H1 (cell line): ENCODE measurements around the gene PAAF1. TPM values are rescaled to one million over a fixed set of nuclear protein-coding genes. Genes with fewer than 3 reads are reported as not detected.

ENCODE experiments used
- CTCF ChIA-PET: fragments of 300-600 bp; sonication (Branson Sonifier 250); formaldehyde crosslinking; loops from one replicate; lab custom pipeline; 2021; ENCODE audit not compliant: partially characterized antibody; lab: Charles Lee
- POLR2A ChIA-PET: fragments of 300-600 bp; sonication (Branson Sonifier 250); formaldehyde crosslinking; loops from one replicate; lab custom pipeline; 2021; ENCODE audit warnings: inconsistent platforms; ENCODE audit not compliant: partially characterized antibody; lab: Charles Lee
- DNase-seq, 2 experiments: peaks; one replicate each; pipeline versions ENCODE4 v3.0.0 to v3.0.0-alpha.2; 2010 to 2022; ENCODE audit warnings: low spot score in 2 of 2, low read depth in 1 of 2, mixed read lengths in 1 of 2
- FAIRE-seq: peaks from 2 replicates; lab custom pipeline; 2011; peaks lifted over from hg19 to GRCh38; lab: Jason Lieb, UNC
- H2AFZ ChIP-seq: 2 replicates; pipeline ENCODE4 v1.8.1; 2012; ENCODE audit warnings: low read length, inconsistent platforms
- H2AK5ac ChIP-seq: 2 replicates; pipeline ENCODE4 v1.6.1; 2013; ENCODE audit warnings: low read depth, low read length
- H2BK120ac ChIP-seq: replicated peaks from 2 replicates; pipeline ENCODE3; 2013; ENCODE audit warnings: low read depth, low read length, inconsistent platforms
- H2BK12ac ChIP-seq: 2 replicates; pipeline ENCODE4 v1.6.1; 2013; ENCODE audit warnings: low read depth, low read length
- H2BK15ac ChIP-seq: 2 replicates; pipeline ENCODE4 v1.6.1; 2013; ENCODE audit warnings: low read length
- H2BK20ac ChIP-seq: 2 replicates; pipeline ENCODE4 v1.6.1; 2013; ENCODE audit warnings: low read length
- H2BK5ac ChIP-seq: 2 replicates; pipeline ENCODE4 v1.6.1; 2013; ENCODE audit warnings: low read depth, low read length
- H3K14ac ChIP-seq: 2 replicates; pipeline ENCODE4 v1.6.1; 2013; ENCODE audit warnings: inconsistent platforms; ENCODE audit not compliant: insufficient read length
- H3K18ac ChIP-seq: 2 replicates; pipeline ENCODE4 v1.6.1; 2013; ENCODE audit warnings: low read length; ENCODE audit errors: extremely low read depth
- H3K23ac ChIP-seq: 2 replicates; pipeline ENCODE4 v1.6.1; 2013; ENCODE audit warnings: inconsistent platforms; ENCODE audit not compliant: insufficient read length
- H3K23me2 ChIP-seq: 2 replicates; pipeline ENCODE4 v1.6.1; 2013; ENCODE audit warnings: low read depth, low read length
- H3K27ac ChIP-seq: 2 replicates; pipeline ENCODE4 v1.6.1; 2011; ENCODE audit warnings: low read depth, low read length, inconsistent platforms
- H3K27me3 ChIP-seq, 4 experiments: replicated peaks in 1 of 4; 1 replicate in 1 of 4; 2 replicates in 3 of 4; pipeline versions ENCODE4 v1.6.1 to v1.8.1; 2011 to 2013; ENCODE audit warnings: low read length in 3 of 4, mild to moderate bottlenecking in 3 of 4, inconsistent platforms in 2 of 4, mixed read lengths in 2 of 4, moderate library complexity in 1 of 4; ENCODE audit not compliant: control insufficient read depth in 3 of 4, insufficient read depth in 3 of 4; ENCODE audit errors: extremely low read depth in 1 of 4
- H3K36me3 ChIP-seq, 4 experiments: 2 replicates each; pipeline versions ENCODE4 v1.6.1 to v1.8.1; 2011 to 2013; ENCODE audit warnings: mild to moderate bottlenecking in 4 of 4, low read length in 3 of 4, moderate library complexity in 2 of 4, control low read depth in 1 of 4, inconsistent platforms in 1 of 4; ENCODE audit not compliant: insufficient read depth in 4 of 4, control insufficient read depth in 2 of 4
- H3K4ac ChIP-seq: replicated peaks from 2 replicates; pipeline ENCODE3; 2013; ENCODE audit warnings: low read length, low read depth, mixed read lengths, inconsistent platforms; ENCODE audit not compliant: insufficient read length
- H3K4me1 ChIP-seq, 4 experiments: replicated peaks in 1 of 4; 1 replicate in 1 of 4; 2 replicates in 3 of 4; pipeline versions ENCODE4 v1.6.1 to v1.8.1; 2011 to 2013; ENCODE audit warnings: low read length in 3 of 4, inconsistent platforms in 2 of 4, mixed read lengths in 1 of 4; ENCODE audit not compliant: insufficient read depth in 4 of 4, control insufficient read depth in 3 of 4
- H3K4me2 ChIP-seq, 2 experiments: 2 replicates each; pipeline versions ENCODE4 v1.6.1 to v1.8.1; 2011 to 2013; ENCODE audit warnings: low read depth in 2 of 2, low read length in 2 of 2, control low read depth in 1 of 2, inconsistent platforms in 1 of 2, mild to moderate bottlenecking in 1 of 2; ENCODE audit not compliant: insufficient read depth in 1 of 2
- H3K4me3 ChIP-seq, 4 experiments: fragments of 200-600, 300-600 bp in 1 of 4; sonication (generic), shearing (Covaris generic), sonication (Bioruptor Twin) in 1 of 4; 2 replicates each; pipeline versions ENCODE4 v1.5.1 to v1.8.1; 2011 to 2016; ENCODE audit warnings: low read length in 4 of 4, low read depth in 3 of 4, control low read depth in 2 of 4, inconsistent platforms in 2 of 4, mild to moderate bottlenecking in 2 of 4, mixed read lengths in 1 of 4, moderate library complexity in 1 of 4; ENCODE audit not compliant: insufficient read depth in 2 of 4; ENCODE audit errors: extremely low read depth in 1 of 4
- H3K56ac ChIP-seq: replicated peaks from 2 replicates; pipeline ENCODE3; 2013; ENCODE audit warnings: low read depth, mild to moderate bottlenecking, mixed read lengths, low read length, inconsistent platforms; ENCODE audit not compliant: insufficient read length
- H3K79me1 ChIP-seq: 2 replicates; pipeline ENCODE4 v1.6.1; 2013; ENCODE audit warnings: low read depth, low read length, control low read depth
- H3K79me2 ChIP-seq, 2 experiments: 2 replicates each; pipeline versions ENCODE4 v1.6.1 to v1.8.1; 2012 to 2013; ENCODE audit warnings: low read length in 2 of 2, mild to moderate bottlenecking in 2 of 2, inconsistent platforms in 1 of 2; ENCODE audit not compliant: insufficient read depth in 2 of 2, control insufficient read depth in 1 of 2
- H3K9ac ChIP-seq, 4 experiments: replicated peaks in 1 of 4; 1 replicate in 1 of 4; 2 replicates in 3 of 4; pipeline versions ENCODE4 v1.6.1 to v1.8.1; 2011 to 2013; ENCODE audit warnings: low read depth in 3 of 4, low read length in 3 of 4, control low read depth in 2 of 4, mild to moderate bottlenecking in 2 of 4, moderate library complexity in 2 of 4, inconsistent platforms in 1 of 4; ENCODE audit errors: extremely low read depth in 1 of 4
- H3K9me3 ChIP-seq, 2 experiments: 2 replicates each; pipeline versions ENCODE4 v1.6.1 to v1.8.1; 2012 to 2013; ENCODE audit warnings: mild to moderate bottlenecking in 2 of 2, moderate library complexity in 2 of 2, control low read depth in 1 of 2, inconsistent platforms in 1 of 2, low read depth in 1 of 2, low read length in 1 of 2, mixed read lengths in 1 of 2; ENCODE audit not compliant: insufficient read depth in 2 of 2
- H4K20me1 ChIP-seq, 2 experiments: replicated peaks in 1 of 2; 2 replicates each; pipeline versions ENCODE3 to v1.8.1; 2011 to 2013; ENCODE audit warnings: inconsistent platforms in 2 of 2, low read length in 2 of 2, mild to moderate bottlenecking in 1 of 2; ENCODE audit not compliant: insufficient read depth in 2 of 2, control insufficient read depth in 1 of 2
- H4K5ac ChIP-seq: 2 replicates; pipeline ENCODE4 v1.6.1; 2013; ENCODE audit warnings: low read length, low read depth, mixed read lengths, inconsistent platforms; ENCODE audit not compliant: insufficient read length
- H4K8ac ChIP-seq: 2 replicates; pipeline ENCODE4 v1.8.0; 2013; ENCODE audit warnings: mild to moderate bottlenecking, moderate library complexity, low read length, inconsistent platforms; ENCODE audit not compliant: insufficient read depth; ENCODE audit errors: extremely low read depth
- H4K91ac ChIP-seq: replicated peaks from 2 replicates; pipeline ENCODE3; 2013; ENCODE audit warnings: low read length, mixed read lengths, inconsistent platforms; ENCODE audit not compliant: insufficient read length
- GABPA ChIP-seq: IDR thresholded peaks from 2 replicates; pipeline ENCODE4 v1.6.1; 2011; ENCODE audit warnings: mild to moderate bottlenecking, low read length, moderate library complexity, borderline replicate concordance; ENCODE audit not compliant: insufficient read depth
- WGBS, 2 experiments: shearing (Covaris generic) in 1 of 2; methylation state at CpG; one replicate each; pipeline versions ENCODE4 v1.1.6 to v1.1.7; 2013 to 2015; ENCODE audit warnings: low lambda C conversion rate in 2 of 2, mixed read lengths in 2 of 2, inconsistent platforms in 1 of 2, low coverage in 1 of 2, missing lambda C conversion rate in 1 of 2; ENCODE audit not compliant: insufficient replicate concordance in 2 of 2, insufficient coverage in 1 of 2, insufficient read length in 1 of 2; ENCODE audit errors: extremely low coverage in 1 of 2, missing lambda C conversion rate in 1 of 2; 5-methylcytosine and 5-hydroxymethylcytosine counted together
- polyA plus RNA-seq, 7 experiments: library from polyadenylated mRNA; depleted of rRNA in 3 of 7; stranded (reverse) in 5 of 7; unstranded in 2 of 7; fragments of >200 nt in 5 of 7; fragments of 200-250 nt in 2 of 7; gene quantifications; 1 replicate in 5 of 7; 2 replicates in 1 of 7; 4 replicates in 1 of 7; pipeline versions ENCODE4 v1.2.1 to v1.2.3, GENCODE V29; 2011 to 2013; ENCODE audit warnings: missing spikeins in 2 of 7, mixed read lengths in 2 of 7
- total RNA-seq: library from RNA; stranded (reverse); fragmentation: NEBNext Ultra II Directional; extraction: Animal tissue kit (Norgen Biotek cat#: 25700); gene quantifications from 2 replicates; pipeline ENCODE4 v1.2.1, GENCODE V29; 2021

PAAF1 gene
- total and polyA plus RNA-seq, 2 of the 8 experiments (the other 6 are each of a cell fraction or from before 2014, with no cell fraction given): 24.4 to 28.8 TPM

DNA sequence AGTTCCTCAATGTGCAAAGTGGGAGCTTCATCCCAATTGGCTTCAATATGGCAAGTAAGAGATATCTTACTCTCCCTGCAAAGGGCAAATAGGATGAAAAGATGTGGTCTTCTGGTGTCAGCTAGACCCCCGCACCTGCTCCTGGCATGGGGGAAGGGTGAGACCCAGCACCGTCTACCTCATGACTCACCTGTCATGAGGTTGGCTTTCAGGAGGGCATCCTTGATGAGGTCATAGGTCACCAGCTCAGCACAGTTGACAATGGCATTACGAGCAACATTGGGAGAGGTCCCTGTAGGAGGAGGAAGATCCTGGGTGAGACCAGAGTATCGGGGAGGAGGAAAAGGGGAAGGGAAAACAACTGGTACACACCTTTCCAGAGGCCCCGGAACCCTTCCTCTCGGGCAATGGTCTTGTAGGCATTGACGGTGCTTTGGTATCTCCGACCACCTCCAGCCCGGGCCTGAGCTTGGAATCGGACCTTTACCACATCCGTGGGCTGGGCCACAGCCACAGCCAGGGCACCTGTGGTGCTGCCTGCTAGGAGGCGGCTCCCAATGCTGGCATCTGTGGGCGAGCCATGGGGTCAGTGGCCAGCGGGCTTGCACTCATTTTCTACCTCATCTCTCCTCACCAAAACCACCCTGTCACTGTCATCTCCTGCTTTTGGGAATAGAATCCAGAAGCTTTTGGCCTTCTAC is 99.8 kb downstream of the PAAF1 start:
- H3K9ac ChIP-seq: no peak overlapping the region
- CTCF ChIA-PET: interaction anchor here (0.9 kb wide), 1 partner anchor 12 kb away, joined by 4 read pairs; no protein-coding TSS in a partner anchor
- peaks cover 20 to 67% (median 37%) of the 10 kb centered on the region in 4 experiments for H3K36me3 ChIP-seq
- H4K5ac ChIP-seq: no peak overlapping the region
- DNase-seq: no peak
- no peak overlapping the region for H3K56ac ChIP-seq
- H3K4me1 ChIP-seq: peaks cover 6 to 11% (median 8%) of the 10 kb centered on the region in 4 experiments; a peak in 6 of 7 replicates
- no peak overlapping the region for H3K14ac ChIP-seq
- H3K27me3 ChIP-seq: no peaks in the 10 kb centered on the region
- H3K4me3 ChIP-seq: no peak overlapping the region
- no peak overlapping the region for H3K27ac ChIP-seq
- no peak overlapping the region for H2BK15ac ChIP-seq
- TF ChIP-seq GABPA: no peak
- H4K91ac ChIP-seq: no peak overlapping the region
- no peak overlapping the region for H3K23ac ChIP-seq
- no peak overlapping the region for H2BK20ac ChIP-seq
- H2AFZ ChIP-seq: no peak overlapping the region
- peaks cover 2% of the 10 kb centered on the region; the same call in 1 of the 2 replicates for H3K79me1 ChIP-seq
- POLR2A ChIA-PET: interaction anchor here (0.9 to 2.2 kb wide), 3 partner anchors 10 to 31 kb away, joined by 3 to 11 read pairs (median 3); no protein-coding TSS in a partner anchor
- no peak for FAIRE-seq
- H3K4ac ChIP-seq: no peak overlapping the region
- no peak overlapping the region for H2AK5ac ChIP-seq
- WGBS, 2 experiments: 93% methylated on average over 14 of the region's 14 CpGs; no CpG with 5 or more reads in 1 of the 2 experiments
- H3K23me2 ChIP-seq: no peaks in the 10 kb centered on the region
- H3K4me2 ChIP-seq: no peak overlapping the region
- H4K8ac ChIP-seq: no peak overlapping the region
- H2BK12ac ChIP-seq: no peak overlapping the region
- peaks cover 0 to 9% of the 10 kb centered on the region in 2 experiments for H4K20me1 ChIP-seq
- H2BK120ac ChIP-seq: no peak overlapping the region
- H3K9me3 ChIP-seq: no peaks in the 10 kb centered on the region
- H3K18ac ChIP-seq: no peak overlapping the region
- no peak overlapping the region for H2BK5ac ChIP-seq
- peaks cover 0 to under 1% of the 10 kb centered on the region in 2 experiments; a peak in 1 of 4 replicates for H3K79me2 ChIP-seq
